RWPE2 (cell line): Measurements from ENCODE around the gene NBPF15.
"Not testable (repeated sequence)": the region's sequence is repeated elsewhere in the genome, so short reads cannot be mapped to it uniquely, and the experiment has no call there.

Source experiments
- ATAC-seq: fragments of 200-7000 bp; cut with Tn5 transposase; 3 replicates; pipeline ENCODE4 v1.9.1; 2021; ENCODE audit warnings: low read depth
- DNase-seq: peaks from one replicate; pipeline ENCODE4 v3.0.0-alpha.2; 2020; ENCODE audit warnings: low spot score
- H3K27ac ChIP-seq: fragments of 450-650 bp; 2 replicates; pipeline ENCODE4 v1.5.1; 2017; ENCODE audit warnings: mild to moderate bottlenecking; ENCODE audit not compliant: poor library complexity, severe bottlenecking
- H3K27me3 ChIP-seq: fragments of 250-450 bp; sonication (Bioruptor Pico); 2 replicates; pipeline ENCODE4 v1.5.1; 2021; ENCODE audit warnings: mild to moderate bottlenecking, moderate library complexity; ENCODE audit not compliant: insufficient read depth, poor library complexity, severe bottlenecking
- H3K36me3 ChIP-seq: fragments of 250-450 bp; sonication (Bioruptor Pico); 2 replicates; pipeline ENCODE4 v1.5.1; 2020; ENCODE audit warnings: low read depth, mild to moderate bottlenecking, moderate library complexity
- H3K4me1 ChIP-seq: fragments of 250-450 bp; sonication (Bioruptor Pico); 2 replicates; pipeline ENCODE4 v1.5.1; 2021; ENCODE audit warnings: mild to moderate bottlenecking, moderate library complexity; ENCODE audit not compliant: insufficient read depth, poor library complexity, severe bottlenecking
- H3K4me3 ChIP-seq: fragments of 250-450 bp; sonication (Bioruptor Pico); 2 replicates; pipeline ENCODE4 v1.5.1; 2021; ENCODE audit warnings: mild to moderate bottlenecking, moderate library complexity; ENCODE audit not compliant: severe bottlenecking
- H3K9me3 ChIP-seq: fragments of 250-450 bp; sonication (Bioruptor Pico); 2 replicates; pipeline ENCODE4 v1.5.1; 2021; ENCODE audit warnings: mild to moderate bottlenecking, moderate library complexity; ENCODE audit not compliant: severe bottlenecking
- TF ChIP-seq, protein P1 (sequence below): fragments of 450-650 bp; IDR thresholded peaks from one replicate; pipeline ENCODE4 v1.5.1; 2017; ENCODE audit warnings: mild to moderate bottlenecking, moderate library complexity; ENCODE audit not compliant: poor library complexity, severe bottlenecking

NBPF15 gene

DNA sequence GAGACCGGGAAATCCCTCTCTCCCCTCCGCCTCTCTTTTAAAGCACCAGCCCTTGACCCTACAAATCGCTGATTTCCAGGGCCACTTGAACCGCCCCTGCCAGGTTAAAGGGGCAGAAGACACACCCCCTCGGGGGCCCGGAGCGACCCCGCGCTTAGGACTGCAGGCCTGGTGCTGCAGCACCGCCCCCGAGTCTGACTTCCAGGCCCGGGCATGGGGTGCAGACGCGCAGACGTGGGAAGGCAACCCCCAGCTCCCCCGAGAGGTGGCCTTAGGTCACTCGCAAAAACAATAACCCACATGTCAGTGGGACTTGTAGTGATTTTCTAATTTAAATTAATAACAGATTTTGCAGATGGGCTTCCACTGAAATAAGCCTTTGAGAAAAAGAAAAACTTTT is 309 bp upstream of the NBPF15 start:
- not testable (repeated sequence) for H3K36me3 ChIP-seq, H3K27me3 ChIP-seq, DNase-seq, H3K4me1 ChIP-seq, H3K9me3 ChIP-seq
- ATAC-seq = peak; percentile 3; the same call in 1 of the 3 replicates
- TF ChIP-seq, protein P1, sequence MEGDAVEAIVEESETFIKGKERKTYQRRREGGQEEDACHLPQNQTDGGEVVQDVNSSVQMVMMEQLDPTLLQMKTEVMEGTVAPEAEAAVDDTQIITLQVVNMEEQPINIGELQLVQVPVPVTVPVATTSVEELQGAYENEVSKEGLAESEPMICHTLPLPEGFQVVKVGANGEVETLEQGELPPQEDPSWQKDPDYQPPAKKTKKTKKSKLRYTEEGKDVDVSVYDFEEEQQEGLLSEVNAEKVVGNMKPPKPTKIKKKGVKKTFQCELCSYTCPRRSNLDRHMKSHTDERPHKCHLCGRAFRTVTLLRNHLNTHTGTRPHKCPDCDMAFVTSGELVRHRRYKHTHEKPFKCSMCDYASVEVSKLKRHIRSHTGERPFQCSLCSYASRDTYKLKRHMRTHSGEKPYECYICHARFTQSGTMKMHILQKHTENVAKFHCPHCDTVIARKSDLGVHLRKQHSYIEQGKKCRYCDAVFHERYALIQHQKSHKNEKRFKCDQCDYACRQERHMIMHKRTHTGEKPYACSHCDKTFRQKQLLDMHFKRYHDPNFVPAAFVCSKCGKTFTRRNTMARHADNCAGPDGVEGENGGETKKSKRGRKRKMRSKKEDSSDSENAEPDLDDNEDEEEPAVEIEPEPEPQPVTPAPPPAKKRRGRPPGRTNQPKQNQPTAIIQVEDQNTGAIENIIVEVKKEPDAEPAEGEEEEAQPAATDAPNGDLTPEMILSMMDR = peak; percentile 12
- H3K4me3 ChIP-seq = peak overlapping the region; percentile 72
- H3K27ac ChIP-seq = peak overlapping the region; percentile 83

GRCh38 chr1:144460686-144461085 is 783 bp downstream of the NBPF15 start:
- ATAC-seq = peak; percentile 78
- Histone ChIP-seq H3K27ac (peak overlapping the region; percentile 83), H3K4me3 (peak overlapping the region; percentile 72)
- not testable (repeated sequence) for H3K4me1 ChIP-seq, H3K36me3 ChIP-seq, DNase-seq, H3K9me3 ChIP-seq, H3K27me3 ChIP-seq

DNA sequence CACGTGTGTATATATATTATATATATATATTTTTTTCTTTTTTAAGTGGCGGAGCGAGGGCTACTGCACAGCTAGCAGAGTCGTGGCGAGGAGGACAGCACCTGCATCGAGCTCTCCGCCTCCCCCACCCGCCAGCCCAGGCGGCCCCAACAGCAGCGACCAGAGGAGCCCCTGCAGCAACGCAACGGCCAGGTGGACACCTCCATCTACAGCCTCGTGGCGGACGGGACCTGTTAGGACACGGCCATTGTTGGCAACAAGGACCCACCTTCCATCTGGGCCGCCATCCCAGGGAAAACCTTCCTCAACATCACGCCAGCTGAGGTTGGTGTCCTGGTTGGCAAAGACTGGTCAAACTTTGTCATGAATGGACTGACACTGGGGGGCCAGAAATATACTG is 19.1 kb downstream of the NBPF15 start:
- H3K9me3 ChIP-seq, H3K36me3 ChIP-seq, H3K27ac ChIP-seq, H3K4me3 ChIP-seq, DNase-seq, H3K27me3 ChIP-seq, H3K4me1 ChIP-seq, ATAC-seq: not testable (repeated sequence)

DNA sequence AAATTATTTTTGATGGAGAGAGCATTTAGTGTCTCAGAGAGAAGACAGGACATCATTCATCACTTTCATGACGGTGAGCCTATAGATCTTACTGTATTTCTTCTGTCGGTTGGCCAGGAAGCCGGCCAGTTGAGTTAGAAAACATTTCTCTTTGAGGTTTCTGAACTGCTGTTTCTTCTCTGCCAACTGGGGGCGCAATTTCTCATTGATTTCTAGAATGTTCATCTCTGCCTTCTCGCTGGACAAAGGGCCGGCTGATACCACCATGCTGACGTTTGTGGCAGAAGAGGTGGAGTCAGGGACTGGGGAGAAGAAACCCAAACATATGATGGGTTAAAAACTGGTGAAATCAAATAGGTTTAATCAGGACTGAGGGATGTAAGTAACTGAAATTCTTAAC is 21.7 kb downstream of the NBPF15 start:
- ATAC-seq, H3K27ac ChIP-seq, H3K4me1 ChIP-seq, H3K27me3 ChIP-seq, H3K9me3 ChIP-seq, H3K4me3 ChIP-seq, DNase-seq, H3K36me3 ChIP-seq: not testable (repeated sequence)
- TF ChIP-seq, protein P1 = peak; percentile 32

- TF ChIP-seq, protein P1 = peak; percentile 49
- H3K27ac ChIP-seq = peak overlapping the region; percentile 58
- not testable (repeated sequence) for H3K9me3 ChIP-seq, ATAC-seq, H3K4me1 ChIP-seq, H3K27me3 ChIP-seq
- peaks cover 14% of the 10 kb centered on the region for H3K36me3 ChIP-seq
- peak; percentile 78 for DNase-seq
- peak overlapping the region; percentile 59 for H3K4me3 ChIP-seq
Observed at GRCh38 chr1:144418891-144419694, 42.4 kb downstream of the NBPF15 start.

GRCh38 chr1:144413404-144414118 is 47.9 kb downstream of the NBPF15 start:
- H3K4me1 ChIP-seq, H3K9me3 ChIP-seq, ATAC-seq, H3K36me3 ChIP-seq, DNase-seq, H3K27me3 ChIP-seq: not testable (repeated sequence)
- Histone ChIP-seq H3K4me3 (peak overlapping the region; percentile 36), H3K27ac (peak overlapping the region; percentile 77)

DNA sequence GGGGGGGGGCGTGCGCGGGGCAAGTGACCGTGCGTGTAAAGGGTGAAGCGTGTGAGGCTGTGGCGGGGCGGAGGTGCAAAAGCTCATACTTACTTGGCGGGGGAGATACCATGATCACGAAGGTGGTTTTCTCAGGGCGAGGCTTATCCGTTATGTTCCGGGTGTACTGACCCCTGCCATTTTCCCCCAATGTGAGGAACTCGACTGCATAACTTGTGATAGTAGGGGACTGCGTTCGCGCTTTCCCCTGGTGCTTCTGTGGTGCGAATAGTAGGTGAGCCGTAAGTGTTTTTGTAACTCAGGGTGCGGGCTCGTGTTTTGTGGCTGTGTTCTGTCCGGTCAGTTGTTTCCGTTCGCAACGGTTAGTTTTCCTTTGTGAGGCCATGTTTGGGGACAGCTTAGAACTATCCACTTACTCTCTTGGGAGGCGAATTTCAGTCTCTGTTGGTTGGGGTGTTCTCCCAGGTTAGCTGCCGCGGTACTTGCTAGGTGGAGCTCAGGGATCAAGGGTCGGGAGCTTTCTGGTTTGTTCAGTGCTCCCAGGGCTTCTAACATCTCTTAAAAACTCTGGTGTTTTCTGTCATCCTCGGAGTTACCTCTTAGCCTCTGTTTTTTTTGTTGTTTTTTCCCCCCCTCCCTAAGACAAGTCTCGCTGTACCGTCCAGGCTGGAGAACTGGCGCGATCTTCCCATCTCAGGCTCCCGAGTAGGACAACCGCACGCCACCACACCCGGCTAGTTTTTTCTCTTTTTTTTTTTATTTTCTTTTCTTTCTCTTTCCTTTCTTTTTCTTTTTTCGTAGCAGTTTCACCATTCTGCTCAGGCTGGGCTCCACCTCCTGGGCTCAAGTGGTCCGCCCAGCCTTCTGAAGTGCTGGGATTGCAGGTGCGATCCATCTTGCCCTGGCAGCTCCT is 48.7 kb downstream of the NBPF15 start:
- not testable (repeated sequence) for H3K9me3 ChIP-seq, H3K36me3 ChIP-seq, H3K27me3 ChIP-seq, H3K4me1 ChIP-seq
- peak; percentile 97 for DNase-seq
- peak; percentile 93 for ATAC-seq
- H3K4me3 ChIP-seq = peak overlapping the region; percentile 36
- H3K27ac ChIP-seq = peak overlapping the region; percentile 77

- peak; percentile 90 for DNase-seq
- H3K36me3 ChIP-seq, H3K4me1 ChIP-seq, H3K9me3 ChIP-seq, H3K27me3 ChIP-seq: not testable (repeated sequence)
- Histone ChIP-seq H3K4me3 (peak overlapping the region; percentile 15), H3K27ac (peak overlapping the region; percentile 77)
- peak; percentile 59 for ATAC-seq
Observed at GRCh38 chr1:144412068-144412471, 49.4 kb downstream of the NBPF15 start.
